Epidermal melanocyte (primary cell): ENCODE data around the gene PSMC3.

ENCODE experiments used
- DNase-seq: peaks from one replicate; pipeline ENCODE4 v3.0.0; 2011; ENCODE audit warnings: low spot score; ENCODE audit not compliant: insufficient read length

The PSMC3 gene

GRCh38 chr11:47443028-47443700 is 16.9 kb upstream of the PSMC3 start:
- no peak for DNase-seq

DNA sequence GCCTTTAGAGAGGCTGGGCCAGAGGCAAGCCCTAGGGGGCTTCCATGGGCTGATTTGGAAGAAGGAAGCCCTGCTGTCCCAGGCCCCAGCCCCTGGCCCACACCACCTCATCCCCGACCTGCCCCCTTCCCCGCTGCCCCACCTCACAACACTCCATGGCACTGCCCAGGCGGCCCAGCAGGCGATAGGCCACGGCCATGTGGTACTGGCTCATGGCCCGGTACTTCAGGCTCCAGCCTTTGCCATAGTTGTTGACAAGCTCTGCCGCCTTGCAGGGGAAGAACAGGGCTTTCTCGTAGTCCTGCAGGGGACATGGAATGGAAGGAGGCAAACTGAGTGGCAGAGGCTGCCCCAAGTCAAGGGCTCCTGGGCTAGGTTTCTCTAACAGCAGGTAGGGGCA is 16.3 kb upstream of the PSMC3 start:
- DNase-seq = no peak

DNA sequence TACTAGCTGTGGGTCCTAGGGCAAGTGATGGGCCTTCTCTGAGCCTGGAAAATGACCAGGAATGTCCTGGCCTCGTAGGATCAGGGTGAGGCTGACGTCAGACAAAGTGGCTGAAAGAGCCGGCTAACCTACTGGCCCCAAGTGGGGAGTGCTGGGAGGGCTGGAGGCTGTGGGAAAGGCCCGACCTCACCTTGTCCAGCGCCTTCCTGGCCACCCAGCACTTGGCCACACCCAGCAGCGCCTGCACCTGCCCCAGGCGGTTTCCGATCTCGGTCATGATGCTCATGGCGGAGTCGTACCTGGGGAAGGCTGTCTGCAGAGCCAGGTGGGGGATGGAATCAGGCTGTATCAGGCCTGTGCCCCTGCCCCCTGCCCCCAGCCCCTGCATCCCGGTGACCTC is 15.2 kb upstream of the PSMC3 start:
- DNase-seq = no peak

DNA sequence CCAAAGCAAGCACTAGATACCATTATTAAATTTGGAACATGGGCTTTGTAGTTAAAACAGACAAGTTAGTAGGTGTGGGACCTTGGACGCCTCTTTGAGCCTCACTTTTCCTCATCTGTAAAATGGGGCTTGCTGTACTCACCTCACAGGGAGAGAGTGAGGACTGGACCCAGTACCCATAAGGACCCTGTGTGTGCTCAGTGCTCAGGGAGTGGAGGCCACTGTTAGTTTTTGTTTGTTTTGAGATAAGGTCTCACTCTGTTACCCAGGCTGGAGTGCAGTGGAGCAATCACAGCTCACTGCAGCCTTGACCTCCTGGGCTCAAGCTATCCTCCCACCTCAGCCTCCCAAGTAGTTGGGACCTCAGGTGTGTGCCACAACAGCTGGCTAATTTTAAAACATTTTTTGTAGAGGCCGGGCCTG is 13.8 kb upstream of the PSMC3 start:
- no peak for DNase-seq

DNA sequence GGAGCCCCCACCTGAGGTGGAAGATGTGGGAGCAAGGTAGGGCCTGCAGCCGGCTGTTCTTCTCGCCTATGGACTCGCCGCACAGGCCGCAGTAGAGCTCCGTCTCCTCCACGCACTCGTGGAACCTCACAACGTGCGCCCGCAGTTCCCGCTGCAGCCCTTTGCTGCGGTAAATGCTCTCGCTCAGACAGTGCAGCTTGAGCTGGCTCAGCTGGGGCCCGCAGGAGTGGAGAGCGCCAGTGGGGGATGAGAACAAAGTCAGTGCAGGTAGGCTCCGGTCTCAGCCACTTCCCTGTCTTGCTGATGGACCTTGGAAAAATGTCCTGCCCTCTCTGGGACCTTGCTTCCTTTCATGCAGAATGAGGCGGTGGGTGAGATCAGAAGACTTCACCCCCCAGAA is 12.5 kb upstream of the PSMC3 start:
- no peak for DNase-seq

DNA sequence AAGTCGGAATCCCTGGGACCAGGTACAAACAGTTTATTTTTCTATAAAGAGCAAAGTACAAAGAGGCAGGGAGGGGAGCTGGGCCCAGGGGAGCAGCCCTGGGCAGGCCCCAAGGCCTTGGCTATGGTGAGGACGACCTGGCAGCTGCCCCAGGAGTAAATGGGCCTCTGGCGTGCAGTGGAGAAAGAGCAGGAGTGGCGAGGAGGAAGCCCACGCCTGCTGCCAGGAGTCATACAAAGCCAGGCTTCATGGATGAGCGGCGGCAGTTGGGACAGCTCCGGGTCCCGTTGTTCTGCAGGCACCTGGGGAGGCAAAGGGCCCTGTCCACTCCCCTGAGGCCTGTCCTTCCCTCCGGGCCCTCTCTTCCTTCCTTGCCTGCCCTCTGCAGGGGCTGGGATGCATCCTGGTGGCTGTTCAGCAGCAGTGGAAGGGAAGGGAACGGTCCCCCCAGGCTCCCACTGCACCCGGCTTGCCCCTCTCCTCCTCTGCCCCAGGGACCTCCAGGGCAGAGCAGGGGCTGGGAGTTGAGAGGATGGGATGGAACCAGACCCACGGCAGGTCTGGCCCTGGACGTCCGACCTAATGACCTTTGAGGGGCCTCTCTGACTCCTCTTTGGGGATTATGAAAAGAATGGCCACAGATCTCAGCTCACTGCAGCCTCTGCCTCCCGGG is 11.6 kb upstream of the PSMC3 start:
- no peak for DNase-seq

- no peak for DNase-seq
Measured at GRCh38 chr11:47437218-47437745, 11.0 kb upstream of the PSMC3 start.

DNA sequence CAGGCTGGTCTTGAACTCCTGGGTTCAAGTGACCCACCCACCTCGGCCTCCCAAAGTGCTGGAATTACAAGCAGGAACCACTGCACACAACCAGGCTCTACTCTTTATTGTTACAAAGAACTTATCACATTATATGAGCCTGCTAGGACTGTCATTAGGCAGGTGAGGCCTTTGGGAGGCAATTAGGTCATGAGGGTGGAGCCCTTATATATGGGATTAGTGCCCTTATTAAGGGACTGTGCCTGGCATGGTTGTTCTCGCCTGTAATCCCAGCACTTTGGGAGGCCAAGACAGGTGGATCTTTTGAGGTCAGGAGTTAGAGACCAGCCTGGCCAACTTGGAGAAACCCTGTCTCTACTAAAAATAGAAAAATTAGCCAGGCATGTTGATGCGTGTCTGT is 10.5 kb upstream of the PSMC3 start:
- DNase-seq = no peak

DNA sequence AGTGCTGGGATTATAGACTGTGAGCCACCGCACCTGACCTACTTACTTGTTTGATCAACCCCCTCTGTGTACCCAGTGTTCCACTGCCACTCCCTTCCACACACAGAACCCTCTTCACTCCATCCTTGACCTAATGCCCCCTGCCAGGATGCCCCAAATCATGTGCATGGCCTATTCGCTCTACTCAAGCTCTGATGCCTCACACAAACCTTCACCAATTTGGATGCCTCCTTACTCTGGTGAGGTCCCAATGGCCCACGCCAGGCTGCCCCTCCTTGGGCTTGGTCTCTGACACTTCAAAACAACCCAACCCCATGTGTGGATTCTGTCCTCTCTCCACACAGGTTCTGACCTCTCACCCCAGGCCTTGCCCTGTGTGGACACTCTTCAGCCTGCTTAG is 9.4 kb upstream of the PSMC3 start:
- DNase-seq = no peak

DNA sequence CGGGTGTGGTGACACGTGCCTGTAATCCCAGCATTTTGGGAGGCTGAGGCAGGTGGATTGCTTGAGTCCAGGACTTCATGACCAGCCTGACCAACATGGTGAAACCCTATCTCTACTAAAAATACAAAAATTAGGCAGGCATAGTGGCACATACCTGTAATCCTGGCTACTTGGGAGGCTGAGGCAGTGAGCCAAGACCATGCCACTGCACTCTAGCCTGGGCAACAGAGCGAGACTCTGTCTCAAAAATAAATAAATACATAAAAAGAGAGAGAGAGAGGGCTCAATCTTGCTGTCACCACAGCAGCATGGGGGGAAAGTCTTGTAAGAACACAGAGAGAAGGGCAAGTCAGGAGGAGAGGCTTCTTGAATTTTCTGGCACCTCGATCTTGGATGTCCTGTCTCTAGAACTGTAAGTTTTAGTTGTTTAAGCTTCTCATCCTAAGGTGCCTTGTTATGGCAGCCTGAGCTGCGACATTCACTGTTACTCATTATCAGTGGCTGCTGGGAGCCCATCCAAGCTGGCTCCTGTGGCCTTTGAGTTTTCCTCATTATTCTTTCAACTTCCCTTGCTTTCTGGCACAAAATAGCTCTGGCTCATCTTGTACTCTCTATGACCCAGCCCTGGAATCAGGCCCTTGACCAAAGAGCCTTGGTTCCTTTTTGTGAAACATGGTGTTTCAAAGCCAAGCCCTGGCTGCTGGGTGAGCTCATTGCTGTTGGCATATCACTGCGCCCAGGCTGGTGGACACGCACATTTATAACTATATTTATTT is 8.0 kb upstream of the PSMC3 start:
- DNase-seq = no peak

DNA sequence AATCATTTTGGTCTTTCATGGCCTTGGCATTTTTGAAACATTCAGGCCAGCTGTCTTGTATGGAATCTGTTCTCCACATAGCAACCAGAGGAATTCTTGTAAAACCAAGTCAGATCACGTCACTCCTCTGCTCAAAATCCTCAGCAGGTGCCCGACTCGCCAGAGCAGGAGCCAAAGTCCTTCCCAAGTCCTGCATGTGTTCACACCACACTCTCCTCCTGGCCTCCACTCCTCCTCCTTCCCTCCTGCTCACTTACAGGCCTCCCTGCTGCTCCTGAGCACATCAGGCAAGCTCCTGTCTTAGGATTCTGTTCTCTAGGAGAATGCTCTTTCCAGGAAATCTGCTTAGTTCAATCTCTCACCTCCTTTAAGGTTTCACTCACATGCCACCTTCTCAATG is 6.9 kb upstream of the PSMC3 start:
- no peak for DNase-seq

DNA sequence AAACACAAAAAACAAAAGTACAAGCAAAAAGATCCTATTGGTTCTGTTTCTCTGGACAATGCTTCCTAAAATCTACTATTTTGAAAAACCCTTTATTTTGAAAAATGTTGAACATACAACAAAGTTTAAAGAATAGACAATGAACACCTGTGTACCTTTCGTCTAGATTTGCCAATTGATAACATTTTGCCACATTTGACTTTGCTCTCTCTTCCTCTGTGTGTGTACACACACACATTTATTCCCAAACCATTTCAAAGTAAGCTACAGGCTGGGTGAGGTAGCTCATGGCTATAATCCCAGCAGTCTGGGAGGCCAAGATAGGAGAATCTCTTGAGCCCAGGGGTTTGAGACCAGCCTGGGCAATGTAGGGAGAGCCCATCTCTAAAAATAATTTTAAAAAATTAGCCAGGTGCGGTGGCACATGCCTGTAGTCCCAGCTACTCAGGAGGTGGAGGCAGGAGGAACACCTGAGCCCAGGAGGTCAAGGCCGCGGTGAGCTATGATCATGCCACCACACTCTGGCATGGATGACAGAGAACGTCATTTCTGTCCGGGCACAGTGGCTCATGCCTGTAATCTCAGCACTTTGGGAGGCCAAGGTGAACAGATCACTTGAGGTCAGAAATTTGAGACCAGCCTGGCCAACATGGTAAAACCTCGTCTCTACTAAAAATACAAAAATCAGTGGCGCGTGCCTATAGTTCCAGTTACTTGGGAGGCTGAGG is 5.3 kb upstream of the PSMC3 start:
- no peak for DNase-seq

GRCh38 chr11:47430524-47430923 is 4.3 kb upstream of the PSMC3 start:
- no peak for DNase-seq

DNA sequence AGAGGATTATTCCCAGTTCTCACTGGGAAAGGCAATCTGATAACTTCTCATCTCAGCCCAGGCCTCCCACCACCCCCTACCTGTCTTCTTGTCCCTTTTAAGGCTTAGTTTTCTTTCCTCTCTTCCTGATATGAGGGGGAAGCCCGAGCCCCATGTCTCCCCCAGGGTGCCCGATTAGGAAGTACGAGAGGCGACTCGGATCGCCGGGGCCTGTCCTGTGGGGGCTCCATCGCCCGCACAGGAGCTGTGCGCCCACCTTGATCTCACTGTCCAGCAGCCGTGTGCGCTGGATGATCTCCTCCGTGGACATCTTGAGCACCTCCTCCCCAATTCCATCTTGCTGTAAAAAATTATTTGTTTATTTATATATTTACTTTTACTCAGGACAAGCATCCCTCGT is 628 bp downstream of the PSMC3 start:
- DNase-seq = no peak

DNA sequence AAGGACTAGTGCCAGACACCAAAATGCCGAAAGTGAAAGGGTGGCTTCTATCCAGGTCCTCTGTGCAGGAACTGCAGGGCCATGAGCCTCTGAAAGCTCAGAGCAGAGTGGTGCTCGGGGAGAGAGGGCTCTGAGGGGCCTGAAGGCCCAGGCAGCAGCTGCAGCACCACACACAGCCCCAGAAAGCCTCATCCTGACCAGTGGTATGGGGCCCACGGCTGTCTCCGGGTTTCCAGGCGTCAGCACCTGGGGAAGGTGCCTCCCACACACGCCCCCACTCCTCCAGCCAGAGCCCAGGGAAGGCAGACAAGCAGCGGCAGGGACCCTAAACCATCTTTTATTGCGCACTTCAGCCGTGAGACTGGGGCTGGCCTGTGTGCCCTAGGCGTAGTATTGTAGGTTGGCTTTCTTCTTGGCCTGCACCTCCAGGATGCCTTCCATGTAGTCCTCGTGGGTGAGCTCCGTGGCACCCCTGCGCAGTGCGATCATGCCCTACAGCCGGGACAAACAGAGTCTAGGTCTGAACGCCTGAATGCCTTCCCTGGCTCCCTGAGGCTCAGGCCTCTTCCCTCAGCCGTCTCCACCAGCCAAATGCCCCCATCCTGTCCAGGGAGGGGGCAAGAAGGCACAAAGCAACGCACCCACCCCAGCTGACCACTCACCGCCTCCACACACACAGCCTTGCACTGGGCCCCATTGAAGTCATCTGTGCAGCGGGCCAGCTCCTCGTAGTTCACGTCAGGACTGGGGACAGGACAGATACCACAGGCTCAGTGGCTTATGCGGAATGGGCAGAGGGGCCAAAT is 7.6 kb downstream of the PSMC3 start:
- no peak for DNase-seq

DNA sequence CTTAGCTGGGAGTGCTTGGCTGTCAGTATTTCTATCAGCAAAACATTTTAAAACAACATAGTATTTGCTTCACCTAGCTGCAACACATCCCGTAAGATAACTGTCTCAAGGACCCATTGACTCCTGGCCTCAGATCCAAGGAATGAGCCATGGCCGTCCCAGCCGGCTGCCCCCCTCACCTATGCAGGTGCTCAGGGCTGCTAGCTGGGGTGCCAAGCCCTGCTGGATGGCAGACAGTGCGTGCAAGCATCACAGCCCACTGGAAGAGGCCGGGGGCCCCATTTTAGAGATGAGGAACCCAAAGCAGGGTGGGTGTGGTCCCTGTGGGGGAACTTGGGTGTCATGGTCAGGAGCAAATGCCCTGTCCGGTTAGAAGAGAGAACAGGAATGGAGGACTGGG is 8.5 kb downstream of the PSMC3 start:
- DNase-seq = no peak

- DNase-seq = peak; percentile 57
Measured at GRCh38 chr11:47415949-47416472, 10.2 kb downstream of the PSMC3 start.

GRCh38 chr11:47415091-47415854 is 11.0 kb downstream of the PSMC3 start:
- DNase-seq = no peak

DNA sequence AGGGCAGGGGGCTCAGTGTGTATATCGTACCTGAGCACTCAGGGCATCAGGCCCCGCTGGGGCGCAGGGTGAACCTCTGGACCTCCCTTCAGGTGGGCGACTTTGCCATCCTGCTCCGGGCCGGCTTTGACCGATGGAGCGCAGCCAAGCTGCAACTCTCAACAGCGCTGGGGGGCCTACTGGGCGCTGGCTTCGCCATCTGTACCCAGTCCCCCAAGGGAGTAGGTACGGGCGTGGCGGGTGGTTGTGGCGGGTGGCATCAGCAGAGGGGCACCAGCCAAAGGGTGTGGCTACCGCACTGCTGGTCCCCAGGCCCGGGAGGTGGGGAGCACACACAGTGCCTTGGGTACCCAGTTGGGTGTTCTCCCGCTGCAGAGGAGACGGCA is 11.6 kb downstream of the PSMC3 start:
- DNase-seq = no peak
